ENCODE results near the gene LRMDA. TPM values are rescaled to one million over a fixed set of nuclear protein-coding genes. Genes with fewer than 3 reads are reported as not detected.

The LRMDA gene
- total and polyA plus RNA-seq, 2 donors from 2014 or later: 23.2 to 48.6 TPM

DNA sequence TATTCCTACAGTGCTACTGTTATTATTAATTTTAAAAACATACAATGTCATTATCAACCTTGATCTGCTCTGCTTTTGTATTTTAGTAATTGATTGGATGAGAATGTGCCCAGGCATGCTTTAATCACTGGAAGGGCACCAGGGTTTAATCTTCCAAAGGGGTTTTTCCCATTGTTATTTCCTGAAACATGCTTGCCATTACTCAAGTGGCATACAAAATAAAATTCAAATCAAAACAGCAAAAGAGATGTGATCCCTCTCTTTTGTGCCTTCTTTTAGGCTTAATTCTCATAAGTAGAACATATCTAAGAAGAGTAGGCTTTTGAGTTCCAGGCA lies 963.3 kb downstream of the LRMDA start:
- Histone ChIP-seq H3K4me1 (ENCODE audit: control insufficient read depth in 2 of 3, insufficient read depth in 2 of 3, low read depth in 1 of 3, low read length in 3 of 3) (no peaks in the 10 kb centered on the region), H3K9ac (ENCODE audit: low read length in 3 of 3) (no peak overlapping the region), H3K36me3 (ENCODE audit: control insufficient read depth in 2 of 3, insufficient read depth in 3 of 3, low read length in 3 of 3) (no peaks in the 10 kb centered on the region), H3K4me3 (ENCODE audit: low read length in 3 of 3) (no peak overlapping the region), H3K27me3 (ENCODE audit: control insufficient read depth, insufficient read depth, low read length) (no peaks in the 10 kb centered on the region), H3K9me3 (ENCODE audit: control insufficient read depth in 2 of 3, insufficient read depth in 1 of 3, low read length in 3 of 3) (no peaks in the 10 kb centered on the region), H3K27ac (ENCODE audit: low read depth in 2 of 2, low read length in 2 of 2) (no peak overlapping the region)
- FAIRE-seq: no peak
- TF ChIP-seq, protein P1, sequence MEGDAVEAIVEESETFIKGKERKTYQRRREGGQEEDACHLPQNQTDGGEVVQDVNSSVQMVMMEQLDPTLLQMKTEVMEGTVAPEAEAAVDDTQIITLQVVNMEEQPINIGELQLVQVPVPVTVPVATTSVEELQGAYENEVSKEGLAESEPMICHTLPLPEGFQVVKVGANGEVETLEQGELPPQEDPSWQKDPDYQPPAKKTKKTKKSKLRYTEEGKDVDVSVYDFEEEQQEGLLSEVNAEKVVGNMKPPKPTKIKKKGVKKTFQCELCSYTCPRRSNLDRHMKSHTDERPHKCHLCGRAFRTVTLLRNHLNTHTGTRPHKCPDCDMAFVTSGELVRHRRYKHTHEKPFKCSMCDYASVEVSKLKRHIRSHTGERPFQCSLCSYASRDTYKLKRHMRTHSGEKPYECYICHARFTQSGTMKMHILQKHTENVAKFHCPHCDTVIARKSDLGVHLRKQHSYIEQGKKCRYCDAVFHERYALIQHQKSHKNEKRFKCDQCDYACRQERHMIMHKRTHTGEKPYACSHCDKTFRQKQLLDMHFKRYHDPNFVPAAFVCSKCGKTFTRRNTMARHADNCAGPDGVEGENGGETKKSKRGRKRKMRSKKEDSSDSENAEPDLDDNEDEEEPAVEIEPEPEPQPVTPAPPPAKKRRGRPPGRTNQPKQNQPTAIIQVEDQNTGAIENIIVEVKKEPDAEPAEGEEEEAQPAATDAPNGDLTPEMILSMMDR (IDR thresholded peaks at IDR 0.05; ENCODE audit: borderline replicate concordance, extremely low read depth, insufficient read depth): no peak
- intact Hi-C loops (cut with DNase I): no loop called here
- no peak for DNase-seq

DNA sequence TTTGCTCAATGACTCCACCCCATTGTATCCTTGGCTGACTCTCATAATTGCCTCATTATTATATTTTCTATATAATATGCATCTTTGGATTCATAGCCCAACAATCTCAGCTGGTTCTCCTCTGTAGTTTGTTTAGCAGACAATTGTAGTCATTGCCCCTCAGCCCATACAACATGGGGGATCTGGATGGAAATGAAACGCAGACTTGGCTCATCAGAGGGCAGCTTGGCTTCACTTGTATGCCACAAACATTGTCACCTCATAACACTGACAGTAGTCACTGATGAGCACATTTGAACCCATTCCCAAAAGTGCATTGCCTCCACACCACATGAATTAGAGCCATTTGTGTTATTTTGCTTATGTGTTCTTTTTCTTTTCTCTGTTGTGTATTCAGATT lies 963.8 kb downstream of the LRMDA start:
- H3K4me1 ChIP-seq (ENCODE audit: control insufficient read depth in 2 of 3, insufficient read depth in 2 of 3, low read depth in 1 of 3, low read length in 3 of 3): no peaks in the 10 kb centered on the region
- H3K27ac ChIP-seq (ENCODE audit: low read depth in 2 of 2, low read length in 2 of 2): no peak overlapping the region
- no peaks in the 10 kb centered on the region for H3K36me3 ChIP-seq (ENCODE audit: control insufficient read depth in 2 of 3, insufficient read depth in 3 of 3, low read length in 3 of 3)
- no peak overlapping the region for H3K4me3 ChIP-seq (ENCODE audit: low read length in 3 of 3)
- FAIRE-seq (no peak), DNase-seq (no peak)
- no peak overlapping the region for H3K9ac ChIP-seq (ENCODE audit: low read length in 3 of 3)
- H3K27me3 ChIP-seq (ENCODE audit: control insufficient read depth, insufficient read depth, low read length): no peaks in the 10 kb centered on the region
- intact Hi-C loops (cut with DNase I): no loop called here
- no peaks in the 10 kb centered on the region for H3K9me3 ChIP-seq (ENCODE audit: control insufficient read depth in 2 of 3, insufficient read depth in 1 of 3, low read length in 3 of 3)
- TF ChIP-seq, protein P1 (IDR thresholded peaks at IDR 0.05; ENCODE audit: borderline replicate concordance, extremely low read depth, insufficient read depth): no peak

DNA sequence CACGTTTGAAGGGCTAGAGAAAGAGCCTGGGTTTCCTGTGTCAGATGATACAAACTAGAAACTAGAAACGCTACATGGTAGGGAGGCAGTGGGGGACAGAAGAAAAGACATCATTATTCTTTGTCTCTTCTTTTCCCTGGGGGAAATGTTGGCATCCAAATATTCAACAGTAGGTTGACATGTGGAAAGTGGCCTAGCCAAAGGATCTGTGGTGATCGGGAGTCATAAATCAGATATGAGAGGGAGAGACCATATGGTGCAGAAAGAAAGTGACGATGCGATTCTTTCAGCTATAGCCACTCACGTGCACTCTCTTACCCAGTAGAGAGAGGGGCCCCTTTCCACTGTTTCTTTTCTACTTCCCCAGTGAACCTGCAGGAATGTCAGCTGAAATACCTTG lies 964.7 kb downstream of the LRMDA start:
- no peaks in the 10 kb centered on the region for H3K4me1 ChIP-seq (ENCODE audit: control insufficient read depth in 2 of 3, insufficient read depth in 2 of 3, low read depth in 1 of 3, low read length in 3 of 3)
- FAIRE-seq: no peak
- H3K9me3 ChIP-seq (ENCODE audit: control insufficient read depth in 2 of 3, insufficient read depth in 1 of 3, low read length in 3 of 3): no peaks in the 10 kb centered on the region
- H3K27me3 ChIP-seq (ENCODE audit: control insufficient read depth, insufficient read depth, low read length): no peaks in the 10 kb centered on the region
- DNase-seq: no peak
- no peak overlapping the region for H3K4me3 ChIP-seq (ENCODE audit: low read length in 3 of 3)
- no peaks in the 10 kb centered on the region for H3K36me3 ChIP-seq (ENCODE audit: control insufficient read depth in 2 of 3, insufficient read depth in 3 of 3, low read length in 3 of 3)
- TF ChIP-seq, protein P1 (IDR thresholded peaks at IDR 0.05; ENCODE audit: borderline replicate concordance, extremely low read depth, insufficient read depth): no peak
- H3K27ac ChIP-seq (ENCODE audit: low read depth in 2 of 2, low read length in 2 of 2): no peak overlapping the region
- intact Hi-C loops (cut with DNase I): no loop called here
- H3K9ac ChIP-seq (ENCODE audit: low read length in 3 of 3): no peak overlapping the region
